ENCODE data around the gene ERFL.

- TF ChIP-seq SMC3 (IDR thresholded peaks at IDR 0.05; ENCODE audit: low read depth, low read length) (no peak), RAD21 (IDR thresholded peaks at IDR 0.05; ENCODE audit: low read length) (no peak), POLR2A (IDR thresholded peaks at IDR 0.05; ENCODE audit: low read depth, low read length) (no peak), CTCF (conservative IDR thresholded peaks at IDR 0.05; ENCODE audit: low read depth, low read length) (no peak), MAZ (IDR thresholded peaks at IDR 0.05; ENCODE audit: borderline replicate concordance, low read depth, low read length) (no peak), BHLHE40 (IDR thresholded peaks at IDR 0.05; ENCODE audit: low read depth, low read length) (no peak), CHD1 (IDR thresholded peaks at IDR 0.05; ENCODE audit: low read depth, low read length) (no peak), USF2 (IDR thresholded peaks at IDR 0.05; ENCODE audit: low read depth, low read length) (no peak), MXI1 (IDR thresholded peaks at IDR 0.05; ENCODE audit: borderline replicate concordance, low read depth, low read length) (no peak)
Observed at GRCh38 chr19:41969772-41970458, 41.7 kb upstream of the ERFL start.

All from IMR-90 (cell line).